GM12801 (cell line): ENCODE measurements around the gene KLHL3.

Source experiments
- CTCF ChIP-seq: IDR thresholded peaks from one replicate; pipeline ENCODE4 v1.5.1; 2011; ENCODE audit warnings: control low read depth; ENCODE audit not compliant: insufficient read length; ENCODE audit errors: extremely low read depth

Gene KLHL3

GRCh38 chr5:137672881-137673280 is 63.0 kb downstream of the KLHL3 start:
- no peak for TF ChIP-seq CTCF

- TF ChIP-seq CTCF: no peak
Observed at GRCh38 chr5:137672001-137672400, 63.9 kb downstream of the KLHL3 start.

GRCh38 chr5:137669811-137670210 is 66.1 kb downstream of the KLHL3 start:
- TF ChIP-seq CTCF: no peak

GRCh38 chr5:137668637-137669036 is 67.3 kb downstream of the KLHL3 start:
- TF ChIP-seq CTCF: no peak

- TF ChIP-seq CTCF: no peak
Observed at GRCh38 chr5:137667341-137667740, 68.5 kb downstream of the KLHL3 start.

GRCh38 chr5:137666901-137667300 is 69.0 kb downstream of the KLHL3 start:
- no peak for TF ChIP-seq CTCF

- TF ChIP-seq CTCF: no peak
Observed at GRCh38 chr5:137666461-137666850, 69.4 kb downstream of the KLHL3 start.
